KOPT-K1 (cell line): ENCODE data around the gene A1BG.
"Not testable (repeated sequence)": the region's sequence is repeated elsewhere in the genome, so short reads cannot be mapped to it uniquely, and the experiment has no call there.

Source experiments
- H3K27ac ChIP-seq: fragments of 200-600 bp; sonication (generic); 2 replicates; pipeline ENCODE4 v1.5.1; 2016; ENCODE audit warnings: antibody characterized with exemption, mild to moderate bottlenecking, low read depth, low read length; ENCODE audit not compliant: poor library complexity, severe bottlenecking
- H3K36me3 ChIP-seq: fragments of 200-600 bp; sonication (generic); 2 replicates; pipeline ENCODE4 v1.5.1; 2017; ENCODE audit warnings: antibody characterized with exemption, mild to moderate bottlenecking, low read length, moderate library complexity; ENCODE audit not compliant: insufficient read depth
- H3K9me3 ChIP-seq: fragments of 200-600 bp; sonication (generic); 2 replicates; pipeline ENCODE4 v1.5.1; 2017; ENCODE audit warnings: antibody characterized with exemption, low read length, mild to moderate bottlenecking; ENCODE audit not compliant: insufficient read depth, poor library complexity, severe bottlenecking

The A1BG gene

GRCh38 chr19:58354478-58355030 lies 1.3 kb upstream of the A1BG start:
- H3K27ac ChIP-seq, result no peak overlapping the region
- H3K9me3 ChIP-seq, result no peaks in the 10 kb centered on the region
- peaks cover 17% of the 10 kb centered on the region; the same call in 1 of the 2 replicates for H3K36me3 ChIP-seq

DNA sequence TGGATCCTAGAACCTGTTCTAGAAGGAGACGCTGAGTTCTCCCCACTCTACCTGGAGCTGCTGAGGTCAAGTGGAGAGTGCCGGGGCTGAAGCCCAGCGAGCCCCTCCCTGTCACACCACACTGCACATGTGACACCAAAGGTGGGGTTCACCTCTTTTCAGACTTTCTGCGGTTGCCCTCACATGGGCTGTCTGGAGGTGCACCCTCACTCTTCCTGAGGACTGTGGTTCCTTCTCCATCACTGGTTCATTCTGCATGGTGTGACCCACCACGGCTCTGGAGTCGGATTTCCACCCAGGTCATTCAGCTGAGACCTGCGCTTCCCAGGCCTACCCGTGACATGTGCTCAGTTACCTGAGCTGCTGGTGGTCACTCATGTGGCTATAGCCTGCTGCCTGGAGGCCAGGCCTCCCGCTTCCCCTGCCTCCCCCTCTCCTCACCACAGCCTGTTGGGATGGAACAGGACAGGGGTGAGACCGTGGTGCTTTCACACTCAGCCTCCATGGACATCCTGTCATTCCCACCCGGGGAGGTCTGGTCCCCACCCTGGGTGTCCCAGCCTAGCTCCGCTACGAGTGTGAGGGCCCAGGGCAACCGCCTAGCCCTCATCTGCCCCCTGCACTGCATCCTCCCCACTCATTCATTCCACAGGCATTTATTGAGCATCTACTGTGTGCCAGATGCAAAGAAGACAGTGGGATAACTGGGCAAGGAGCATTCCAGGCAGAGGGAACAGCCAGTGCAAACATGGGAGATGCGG lies 605 bp upstream of the A1BG start:
- Histone ChIP-seq H3K27ac (no peak overlapping the region), H3K9me3 (no peaks in the 10 kb centered on the region)

DNA sequence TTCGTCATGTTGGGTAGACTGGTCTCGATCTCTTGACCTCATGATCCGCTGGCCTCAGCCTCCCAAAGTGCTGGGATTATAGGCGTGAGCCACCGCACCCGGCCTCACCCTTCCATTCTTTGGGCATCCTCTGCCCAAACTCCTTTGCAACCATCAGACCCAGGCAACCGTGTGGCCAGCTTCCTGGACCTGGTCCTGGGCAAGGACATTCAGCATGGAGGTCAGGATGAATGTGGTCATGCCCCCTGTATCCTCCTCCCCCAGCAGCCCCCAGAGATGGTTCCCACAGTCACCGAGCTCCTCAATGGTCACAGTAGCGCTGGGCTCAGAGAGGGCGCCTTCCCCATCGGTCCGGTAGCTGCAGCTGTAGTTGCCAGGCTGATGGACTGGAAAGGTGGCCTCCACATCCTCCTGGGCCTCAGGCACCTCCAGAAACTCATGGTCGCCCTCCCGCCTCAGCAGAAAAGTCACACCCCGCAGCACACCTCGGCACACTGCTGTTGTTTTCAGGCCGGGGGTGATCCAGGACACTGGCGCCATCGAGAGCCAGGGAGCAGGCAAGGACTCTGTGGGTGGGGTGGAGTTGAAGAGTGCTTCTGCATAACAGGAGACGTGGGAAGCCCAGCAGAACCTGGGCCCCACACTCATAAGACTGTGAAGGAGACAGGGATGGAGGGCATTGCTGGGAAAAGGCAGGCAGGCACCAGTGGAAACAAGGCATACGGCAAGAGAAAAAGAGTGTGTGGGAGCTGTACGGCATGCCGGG lies 1.1 kb downstream of the A1BG start:
- Histone ChIP-seq H3K9me3 (no peaks in the 10 kb centered on the region), H3K27ac (no peak overlapping the region), H3K36me3 (peaks cover 17% of the 10 kb centered on the region; the same call in 1 of the 2 replicates)

More for the DNA sequence above, 605 bp upstream of the A1BG start:
- peaks cover 17% of the 10 kb centered on the region; the same call in 1 of the 2 replicates for H3K36me3 ChIP-seq

DNA sequence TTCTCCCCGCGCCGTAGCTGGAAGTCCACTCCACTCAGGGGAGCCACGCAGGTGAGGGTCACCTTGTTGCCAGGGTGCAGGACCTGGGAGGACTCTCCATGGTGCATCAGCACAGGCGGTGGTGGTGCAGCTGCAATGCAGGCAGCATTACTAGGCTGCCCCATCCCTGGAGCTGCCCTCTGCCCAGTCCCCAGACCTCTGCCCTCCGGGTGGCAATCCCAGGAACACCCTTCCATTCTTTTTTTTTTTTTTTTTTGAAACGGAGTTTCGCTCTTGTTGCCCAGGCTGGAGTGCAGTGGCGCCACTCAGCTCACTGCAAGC lies 1.8 kb downstream of the A1BG start:
- H3K36me3 ChIP-seq, result peaks cover 17% of the 10 kb centered on the region; the same call in 1 of the 2 replicates
- H3K27ac ChIP-seq, result no peak overlapping the region
- no peaks in the 10 kb centered on the region for H3K9me3 ChIP-seq

- Histone ChIP-seq H3K27ac (no peak overlapping the region), H3K9me3 (no peaks in the 10 kb centered on the region), H3K36me3 (peaks cover 17% of the 10 kb centered on the region; the same call in 1 of the 2 replicates)
Measured at GRCh38 chr19:58350871-58351557, 2.3 kb downstream of the A1BG start.

GRCh38 chr19:58350001-58350861 lies 3.1 kb downstream of the A1BG start:
- H3K36me3 ChIP-seq, result peaks cover 17% of the 10 kb centered on the region; the same call in 1 of the 2 replicates
- H3K27ac ChIP-seq, result no peak overlapping the region
- H3K9me3 ChIP-seq, result no peaks in the 10 kb centered on the region

DNA sequence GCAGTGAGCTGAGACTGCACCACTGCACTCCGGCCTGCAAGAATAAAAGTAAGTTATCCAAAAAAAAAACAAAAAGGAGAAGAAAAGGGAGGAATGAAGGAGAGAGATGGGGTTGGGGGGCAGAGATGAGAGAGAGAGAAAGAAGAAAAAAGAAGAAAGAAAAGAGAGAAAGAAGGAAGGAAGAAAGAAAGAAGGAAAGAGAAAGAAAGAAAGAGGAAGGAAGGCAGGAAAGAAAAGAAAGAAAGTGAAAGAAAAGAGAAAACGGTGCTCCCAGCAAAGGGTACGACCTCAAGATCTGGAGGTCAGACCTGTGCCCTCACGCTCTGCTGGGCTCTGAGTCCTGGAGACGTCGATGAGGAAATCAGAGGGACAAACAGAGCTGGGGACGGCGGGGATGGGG lies 3.7 kb downstream of the A1BG start:
- no peaks in the 10 kb centered on the region for H3K9me3 ChIP-seq
- no peak overlapping the region for H3K27ac ChIP-seq
- peaks cover 17% of the 10 kb centered on the region; the same call in 1 of the 2 replicates for H3K36me3 ChIP-seq

GRCh38 chr19:58348080-58348479 lies 5.2 kb downstream of the A1BG start:
- H3K27ac ChIP-seq, result peak overlapping the region; percentile 84
- H3K36me3 ChIP-seq, H3K9me3 ChIP-seq: not testable (repeated sequence)

- peak overlapping the region; percentile 84 for H3K27ac ChIP-seq
- no peaks in the 10 kb centered on the region for H3K9me3 ChIP-seq
- H3K36me3 ChIP-seq, result peaks cover 6% of the 10 kb centered on the region; the same call in 1 of the 2 replicates
Measured at GRCh38 chr19:58346961-58347929, 6.0 kb downstream of the A1BG start.

DNA sequence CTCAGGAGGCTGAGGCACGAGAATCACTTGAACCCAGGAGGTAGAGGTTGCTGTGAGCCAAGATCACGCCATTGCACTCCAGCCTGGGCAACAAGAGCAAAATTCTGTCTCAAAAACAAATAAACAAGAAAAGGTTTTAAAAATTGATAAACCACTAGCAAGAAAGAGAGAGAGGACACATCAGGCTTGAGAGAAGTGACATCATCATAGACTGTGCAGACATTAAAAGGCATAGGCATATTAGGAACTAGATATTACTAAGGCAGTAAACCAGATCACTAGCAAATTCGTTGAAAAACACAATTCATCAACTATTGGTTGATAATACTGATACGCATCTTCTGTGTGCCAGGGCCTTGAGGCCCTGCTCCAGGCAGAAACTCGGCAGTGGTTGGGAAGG lies 7.7 kb downstream of the A1BG start:
- H3K9me3 ChIP-seq, result no peaks in the 10 kb centered on the region
- no peak overlapping the region for H3K27ac ChIP-seq
- H3K36me3 ChIP-seq, result peaks cover 15% of the 10 kb centered on the region

DNA sequence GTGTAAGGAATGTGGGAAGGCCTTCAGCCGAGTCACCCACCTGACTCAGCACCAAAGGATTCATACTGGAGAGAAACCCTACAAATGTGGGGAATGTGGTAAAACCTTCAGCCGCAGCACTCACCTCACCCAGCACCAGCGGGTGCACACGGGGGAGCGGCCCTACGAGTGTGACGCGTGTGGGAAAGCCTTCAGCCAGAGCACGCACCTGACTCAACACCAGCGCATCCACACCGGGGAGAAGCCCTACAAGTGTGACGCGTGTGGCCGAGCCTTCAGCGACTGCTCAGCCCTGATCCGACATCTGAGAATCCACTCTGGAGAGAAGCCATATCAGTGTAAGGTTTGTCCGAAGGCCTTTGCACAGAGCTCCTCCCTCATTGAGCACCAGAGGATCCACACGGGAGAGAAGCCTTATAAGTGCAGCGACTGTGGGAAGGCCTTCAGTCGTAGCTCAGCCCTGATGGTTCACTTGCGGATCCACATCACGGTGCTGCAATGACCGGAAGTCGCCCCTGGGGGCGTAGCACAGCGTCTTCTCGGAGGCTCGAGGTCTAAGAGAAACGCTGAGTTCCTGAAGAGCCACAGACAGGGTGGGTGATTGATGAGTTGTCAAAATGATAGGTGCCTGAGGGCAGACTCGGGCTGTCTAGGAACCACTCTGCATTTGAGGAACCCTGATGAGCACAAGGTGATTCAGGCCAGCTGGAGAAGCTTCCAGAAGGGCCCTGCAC lies 14.3 kb downstream of the A1BG start:
- Histone ChIP-seq H3K36me3 (peaks cover 59% of the 10 kb centered on the region), H3K9me3 (no peaks in the 10 kb centered on the region), H3K27ac (no peak overlapping the region)

DNA sequence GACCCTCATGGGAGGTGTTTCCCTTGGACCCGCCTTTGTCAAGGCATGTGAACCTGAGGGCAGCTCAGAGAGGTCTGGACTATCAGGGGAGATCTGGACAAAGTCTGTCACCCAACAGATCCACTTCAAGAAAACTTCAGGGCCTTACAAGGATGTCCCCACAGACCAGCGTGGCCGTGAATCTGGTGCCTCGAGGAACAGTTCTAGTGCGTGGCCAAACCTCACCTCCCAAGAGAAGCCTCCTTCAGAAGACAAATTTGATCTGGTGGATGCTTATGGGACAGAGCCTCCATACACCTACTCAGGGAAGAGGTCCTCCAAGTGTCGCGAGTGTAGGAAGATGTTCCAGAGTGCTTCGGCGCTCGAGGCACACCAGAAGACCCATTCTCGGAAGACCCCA lies 15.0 kb downstream of the A1BG start:
- Histone ChIP-seq H3K36me3 (peaks cover 59% of the 10 kb centered on the region), H3K27ac (no peak overlapping the region), H3K9me3 (no peaks in the 10 kb centered on the region)

GRCh38 chr19:58336820-58337219 lies 16.5 kb downstream of the A1BG start:
- Histone ChIP-seq H3K9me3 (no peaks in the 10 kb centered on the region), H3K27ac (no peak overlapping the region), H3K36me3 (peaks cover 54% of the 10 kb centered on the region)
